Breast epithelium (tissue), 3 donors: ENCODE data around the gene CDKN1C.

ENCODE experiments used
- CTCF ChIP-seq, 3 donors: fragments of 450-650 bp; IDR thresholded peaks; one replicate each; pipeline ENCODE4 v1.5.1; 2016 to 2017; ENCODE audit warnings: antibody characterized with exemption in 3 of 3, mild to moderate bottlenecking in 3 of 3, moderate library complexity in 3 of 3
- POLR2A ChIP-seq: fragments of 450-650 bp; IDR thresholded peaks from one replicate; pipeline ENCODE4 v1.6.1; 2016; ENCODE audit warnings: antibody characterized with exemption, mild to moderate bottlenecking, moderate library complexity

- TF ChIP-seq CTCF (IDR thresholded peaks at IDR 0.05) (no peak), POLR2A (no peak)
These were observed 18.4 kb downstream of the CDKN1C start for GRCh38 chr11:2867142-2867541.
